A549 (cell line): ENCODE results near the gene PAPPA2.

Experiments used
- BHLHE40 ChIP-seq: IDR thresholded peaks from 2 replicates; pipeline ENCODE4 v1.6.1; 2012; ENCODE audit warnings: low read depth, low read length, inconsistent platforms
- CBX8 ChIP-seq: fragments of 200-600 bp; sonication (generic); IDR thresholded peaks from 2 replicates; pipeline ENCODE4 v1.6.1; 2016
- CHD2 ChIP-seq: fragments of 150-350 bp; IDR thresholded peaks from 2 replicates; pipeline ENCODE4 v1.6.1; 2014; ENCODE audit warnings: low read length; ENCODE audit not compliant: partially characterized antibody
- CTCF ChIP-seq: fragments of >200 bp; sonication (Bioruptor Twin); formaldehyde crosslinking; IDR thresholded peaks from 3 replicates; pipeline ENCODE4 v1.5.1; 2016
- E2F6 ChIP-seq: IDR thresholded peaks from 2 replicates; pipeline ENCODE4 v1.6.1; 2012; ENCODE audit warnings: low read depth, borderline replicate concordance
- EHMT2 ChIP-seq: fragments of 200-600 bp; sonication (generic); IDR thresholded peaks from 2 replicates; pipeline ENCODE4 v1.6.1; 2016; ENCODE audit warnings: antibody characterized with exemption, low read depth, mild to moderate bottlenecking, moderate library complexity
- MAX ChIP-seq: IDR thresholded peaks from 2 replicates; pipeline ENCODE4 v1.6.1; 2012
- NR3C1 ChIP-seq: fragments of >200 bp; sonication (Bioruptor Twin); formaldehyde crosslinking; IDR thresholded peaks from 3 replicates; pipeline ENCODE4 v1.6.1; 2017
- POLR2A ChIP-seq: IDR thresholded peaks from 2 replicates; pipeline ENCODE4 v1.6.1; 2012; ENCODE audit warnings: mild to moderate bottlenecking, low read length
- RAD21 ChIP-seq, 2 experiments: fragments of >200 bp in 1 of 2; sonication (Bioruptor Twin) in 1 of 2; formaldehyde crosslinking in 1 of 2; IDR thresholded peaks in 1 of 2; conservative IDR thresholded peaks in 1 of 2; 2 replicates in 1 of 2; 3 replicates in 1 of 2; pipeline ENCODE4 v1.6.1; 2012 to 2018; ENCODE audit warnings: inconsistent platforms in 1 of 2
- REST ChIP-seq: fragments of 200-600 bp; sonication (generic); IDR thresholded peaks from 2 replicates; pipeline ENCODE4 v1.6.1; 2016; ENCODE audit warnings: antibody characterized with exemption, mild to moderate bottlenecking, moderate library complexity
- RNF2 ChIP-seq: fragments of 200-600 bp; sonication (generic); IDR thresholded peaks from 2 replicates; pipeline ENCODE4 v1.6.1; 2016; ENCODE audit warnings: low read depth, mild to moderate bottlenecking, antibody characterized with exemption, moderate library complexity, borderline replicate concordance
- SMC3 ChIP-seq: fragments of >200 bp; sonication (Bioruptor Twin); formaldehyde crosslinking; IDR thresholded peaks from 3 replicates; pipeline ENCODE4 v1.6.1; 2018; ENCODE audit warnings: inconsistent platforms
- ZNF302 ChIP-seq: fragments of 250-450 bp; sonication (Bioruptor Pico); IDR thresholded peaks from 2 replicates; pipeline ENCODE4 v1.9.0; 2021; ENCODE audit warnings: inconsistent platforms, mild to moderate bottlenecking, moderate library complexity

GRCh38 chr1:176785056-176785455 is 322.1 kb downstream of the PAPPA2 start:
- TF ChIP-seq CTCF: no peak
- TF ChIP-seq BHLHE40: no peak
- no peak for TF ChIP-seq CHD2
- no peak for TF ChIP-seq E2F6
- TF ChIP-seq CBX8: no peak
- TF ChIP-seq ZNF302 (CRISPR knock-in tag): no peak
- TF ChIP-seq POLR2A: no peak
- TF ChIP-seq EHMT2: no peak
- no peak for TF ChIP-seq MAX
- TF ChIP-seq REST: no peak
- no peak for TF ChIP-seq RAD21 (conservative IDR thresholded peaks at IDR 0.05 in 1 of 2, IDR thresholded peaks at IDR 0.05 in 1 of 2)
- TF ChIP-seq SMC3: no peak
- TF ChIP-seq RNF2: no peak
- no peak for TF ChIP-seq NR3C1
